Measurements from ENCODE around the gene MYBPC1.
"Not testable (repeated sequence)": the region's sequence is repeated elsewhere in the genome, so short reads cannot be mapped to it uniquely, and the experiment has no call there.

Gene MYBPC1

DNA sequence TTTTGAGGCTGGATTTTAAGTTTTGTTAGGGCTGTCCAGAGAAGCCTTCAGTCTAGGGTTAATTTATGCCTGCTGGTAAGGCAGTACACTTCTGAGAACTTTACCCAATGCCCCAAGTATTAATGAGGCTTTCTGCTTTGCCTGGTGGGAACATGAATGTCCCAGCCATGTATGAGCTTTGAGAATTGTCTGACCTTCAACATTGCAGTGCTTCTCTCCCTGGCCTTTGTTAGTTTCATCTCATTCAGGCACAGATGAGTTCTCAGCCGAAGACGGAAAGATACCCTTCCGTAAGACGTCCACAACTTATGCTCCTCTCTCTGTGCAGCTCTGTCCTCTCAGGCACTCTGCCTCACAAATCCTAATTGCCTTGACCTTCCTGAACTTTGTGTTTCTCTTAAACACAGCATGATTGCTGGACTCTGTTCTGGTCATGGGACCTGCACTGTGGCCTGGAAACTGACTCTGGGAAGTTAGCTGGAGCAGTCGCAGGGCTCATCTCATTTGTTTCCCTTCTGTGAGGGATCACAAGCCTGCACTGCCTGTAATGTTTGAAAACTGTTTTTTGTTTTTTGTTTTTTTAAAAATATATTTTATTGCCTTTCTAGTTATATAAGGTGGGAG is 118.4 kb downstream of the MYBPC1 start:
- Mint-ChIP-seq H3K27ac (peak overlapping the region; percentile 79), H3K36me3 (no peaks in the 10 kb centered on the region), H3K4me1 (peaks cover 8% of the 10 kb centered on the region)

GRCh38 chr12:101713930-101714329 is 119.2 kb downstream of the MYBPC1 start:
- Mint-ChIP-seq H3K4me3 (no peak overlapping the region), H3K27ac (no peak overlapping the region), H3K9me3 (no peaks in the 10 kb centered on the region), H3K36me3 (no peaks in the 10 kb centered on the region), H3K4me1 (peaks cover 8% of the 10 kb centered on the region)
- DNase-seq (ENCODE audit: low spot score in 2 of 2) (no peak), ATAC-seq (no peak)

More for the DNA sequence above, 118.4 kb downstream of the MYBPC1 start:
- H3K4me3 Mint-ChIP-seq: no peak overlapping the region
- ATAC-seq (no peak), DNase-seq (ENCODE audit: low spot score in 2 of 2) (no peak)
- no peaks in the 10 kb centered on the region for H3K9me3 Mint-ChIP-seq

- H3K36me3 Mint-ChIP-seq: no peaks in the 10 kb centered on the region
- ATAC-seq (no peak), DNase-seq (ENCODE audit: low spot score in 2 of 2) (no peak)
- H3K4me1 Mint-ChIP-seq: no peaks in the 10 kb centered on the region
- H3K4me3 Mint-ChIP-seq: no peak overlapping the region
- no peaks in the 10 kb centered on the region for H3K9me3 Mint-ChIP-seq
- H3K27ac Mint-ChIP-seq: no peak overlapping the region
Measured at GRCh38 chr12:101714877-101715444, 120.2 kb downstream of the MYBPC1 start.

DNA sequence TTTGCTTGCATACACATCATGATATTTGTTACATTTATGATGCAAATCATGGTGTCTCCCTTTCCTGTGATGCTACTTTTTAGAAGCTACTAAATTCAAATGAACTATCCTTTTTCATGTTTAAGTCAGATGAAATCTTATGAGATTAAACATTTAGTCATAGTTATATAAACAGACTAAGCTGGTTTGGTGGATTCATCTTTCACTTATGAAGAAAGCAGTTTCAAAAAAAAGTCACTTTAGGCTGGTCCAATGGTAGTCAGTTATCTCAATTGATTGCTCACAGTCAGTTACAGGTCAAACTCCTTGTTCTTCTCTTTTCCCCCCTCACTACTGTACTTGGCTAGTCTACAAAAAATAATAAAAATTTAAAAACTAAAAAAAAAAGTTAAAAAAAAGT is 124.8 kb downstream of the MYBPC1 start:
- H3K36me3 Mint-ChIP-seq: peaks cover 5% of the 10 kb centered on the region
- no peaks in the 10 kb centered on the region for H3K9me3 Mint-ChIP-seq
- H3K4me1 Mint-ChIP-seq: no peaks in the 10 kb centered on the region
- ATAC-seq: no peak
- no peak for DNase-seq (ENCODE audit: low spot score in 2 of 2)
- H3K4me3 Mint-ChIP-seq: no peak overlapping the region
- no peak overlapping the region for H3K27ac Mint-ChIP-seq

GRCh38 chr12:101720118-101720517 is 125.3 kb downstream of the MYBPC1 start:
- no peak overlapping the region for H3K4me3 Mint-ChIP-seq
- peaks cover 10% of the 10 kb centered on the region for H3K36me3 Mint-ChIP-seq
- H3K9me3 Mint-ChIP-seq: no peaks in the 10 kb centered on the region
- no peak overlapping the region for H3K27ac Mint-ChIP-seq
- no peaks in the 10 kb centered on the region for H3K4me1 Mint-ChIP-seq
- ATAC-seq (no peak), DNase-seq (ENCODE audit: low spot score in 2 of 2) (no peak)

DNA sequence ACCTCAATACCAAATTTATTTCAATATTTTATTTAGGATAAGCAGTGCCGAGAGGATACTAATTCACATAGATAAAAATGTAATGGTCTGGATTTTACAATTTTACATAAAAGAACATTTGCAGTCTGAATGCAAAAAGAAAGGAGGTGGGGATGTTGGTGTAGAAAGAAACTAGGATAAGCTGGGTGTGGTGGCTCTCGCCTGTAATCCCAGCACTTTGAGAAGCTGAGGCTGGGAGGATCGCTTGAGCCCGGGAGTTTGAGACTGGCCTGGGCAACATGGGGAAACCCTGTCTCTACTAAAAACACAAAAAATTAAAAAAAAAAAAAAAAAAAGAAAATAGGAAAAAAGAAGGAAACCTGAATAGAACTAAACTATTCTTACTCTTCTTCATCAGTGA is 127.6 kb downstream of the MYBPC1 start:
- DNase-seq (ENCODE audit: low spot score in 2 of 2) (no peak), ATAC-seq (no peak)
- Mint-ChIP-seq H3K9me3 (no peaks in the 10 kb centered on the region), H3K4me1 (no peaks in the 10 kb centered on the region), H3K4me3 (no peak overlapping the region), H3K27ac (no peak overlapping the region), H3K36me3 (peaks cover 26% of the 10 kb centered on the region)

DNA sequence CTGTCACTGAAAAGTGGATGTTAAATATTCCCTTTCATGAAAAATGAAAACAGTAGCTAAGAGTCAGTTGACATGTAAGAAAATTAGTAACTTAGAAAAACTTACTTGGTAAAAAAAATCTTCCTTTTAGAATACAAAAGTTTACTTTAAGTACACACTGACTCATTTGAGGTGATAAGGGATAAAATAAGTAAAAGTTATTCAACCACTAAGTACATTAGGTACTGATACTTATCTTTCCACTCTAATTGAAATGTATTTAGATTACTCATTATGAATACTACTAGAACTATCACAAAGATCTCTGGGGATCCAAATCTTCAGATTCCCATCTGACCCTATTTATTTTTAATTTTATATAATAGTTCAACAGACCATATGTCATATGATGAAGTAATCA is 132.3 kb downstream of the MYBPC1 start:
- H3K27ac Mint-ChIP-seq: no peak overlapping the region
- no peaks in the 10 kb centered on the region for H3K4me1 Mint-ChIP-seq
- H3K9me3 Mint-ChIP-seq: no peaks in the 10 kb centered on the region
- DNase-seq (ENCODE audit: low spot score in 2 of 2) (no peak), ATAC-seq (no peak)
- no peak overlapping the region for H3K4me3 Mint-ChIP-seq
- peaks cover 57% of the 10 kb centered on the region for H3K36me3 Mint-ChIP-seq

DNA sequence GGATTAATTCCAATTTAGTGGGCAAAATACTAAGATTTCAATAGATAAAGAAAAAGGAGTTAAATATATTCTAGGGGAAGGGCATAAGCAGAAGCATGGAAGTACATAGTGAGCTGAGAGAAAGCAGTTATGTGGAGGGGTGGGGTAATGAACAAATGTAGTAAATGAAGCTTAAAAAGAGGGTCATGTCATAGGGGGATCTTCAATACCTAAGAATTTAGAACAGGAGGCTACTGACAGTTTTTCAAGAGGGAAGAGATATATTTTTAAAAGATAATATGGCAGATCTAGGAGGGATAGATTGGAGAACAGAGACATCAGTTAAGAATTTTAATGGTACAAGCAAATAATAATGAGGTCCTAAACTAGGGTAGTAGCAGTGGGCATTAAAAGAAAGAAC is 135.1 kb downstream of the MYBPC1 start:
- Mint-ChIP-seq H3K4me1 (no peaks in the 10 kb centered on the region), H3K36me3 (peaks cover 65% of the 10 kb centered on the region), H3K9me3 (no peaks in the 10 kb centered on the region), H3K4me3 (no peak overlapping the region), H3K27ac (no peak overlapping the region)
- DNase-seq (ENCODE audit: low spot score in 2 of 2) (no peak), ATAC-seq (no peak)

- Mint-ChIP-seq H3K27ac (peak overlapping the region; percentile 15), H3K4me3 (no peak overlapping the region), H3K36me3 (peaks cover 49% of the 10 kb centered on the region), H3K4me1 (no peaks in the 10 kb centered on the region), H3K9me3 (no peaks in the 10 kb centered on the region)
- DNase-seq (ENCODE audit: low spot score in 2 of 2): no peak
- no peak for ATAC-seq
Measured at GRCh38 chr12:101732318-101732717, 137.5 kb downstream of the MYBPC1 start.

GRCh38 chr12:101733166-101733565 is 138.4 kb downstream of the MYBPC1 start:
- no peaks in the 10 kb centered on the region for H3K4me1 Mint-ChIP-seq
- H3K4me3 Mint-ChIP-seq: no peak overlapping the region
- H3K36me3 Mint-ChIP-seq: peaks cover 45% of the 10 kb centered on the region
- ATAC-seq (no peak), DNase-seq (ENCODE audit: low spot score in 2 of 2) (no peak)
- H3K9me3 Mint-ChIP-seq: no peaks in the 10 kb centered on the region
- peak overlapping the region; percentile 26 for H3K27ac Mint-ChIP-seq

DNA sequence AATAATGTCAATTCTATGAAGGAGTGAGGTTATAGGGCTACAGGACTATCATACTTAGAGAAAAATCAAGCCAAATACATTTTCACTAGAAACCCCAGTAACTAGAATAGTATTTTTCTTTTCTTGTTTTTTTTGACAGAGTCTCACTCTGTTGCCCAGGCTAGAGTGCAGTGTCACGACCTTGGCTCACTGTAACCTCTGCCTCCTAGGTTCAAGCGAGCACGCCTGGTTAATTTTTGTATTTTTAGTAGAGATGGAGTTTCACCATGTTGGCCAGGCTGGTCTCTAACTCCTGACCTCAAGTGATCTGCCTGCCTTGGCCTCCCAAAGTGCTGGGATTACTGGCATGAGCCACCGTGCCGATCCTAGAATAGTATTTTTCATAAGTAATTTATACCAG is 139.7 kb downstream of the MYBPC1 start:
- not testable (repeated sequence) for H3K4me3 Mint-ChIP-seq; H3K9me3 Mint-ChIP-seq; DNase-seq (ENCODE audit: low spot score in 2 of 2); H3K27ac Mint-ChIP-seq; ATAC-seq; H3K4me1 Mint-ChIP-seq
- peaks cover 33% of the 10 kb centered on the region for H3K36me3 Mint-ChIP-seq
